ENCODE data around the gene MGME1.
"Not testable (repeated sequence)": the region's sequence is repeated elsewhere in the genome, so short reads cannot be mapped to it uniquely, and the experiment has no call there.

Gene MGME1

GRCh38 chr20:17995967-17996819, 27.4 kb downstream of the MGME1 start:
- peak; percentile 51 for DNase-seq

- no peak for DNase-seq
These were observed 29.6 kb downstream of the MGME1 start for GRCh38 chr20:17998446-17998845.

- no peak for DNase-seq
These were observed 30.7 kb downstream of the MGME1 start for GRCh38 chr20:17999566-17999965.

GRCh38 chr20:18001131-18001921, 32.5 kb downstream of the MGME1 start:
- DNase-seq: no peak

- no peak for DNase-seq
These were observed 35.1 kb downstream of the MGME1 start for GRCh38 chr20:18003897-18004296.

- no peak for DNase-seq
These were observed 35.7 kb downstream of the MGME1 start for GRCh38 chr20:18004384-18005031.

- peak; percentile 31 for DNase-seq
These were observed 36.6 kb downstream of the MGME1 start for GRCh38 chr20:18005170-18005989.

GRCh38 chr20:18005990-18006364, 37.2 kb downstream of the MGME1 start:
- DNase-seq: no peak

- peak; percentile 10 for DNase-seq
These were observed 37.9 kb downstream of the MGME1 start for GRCh38 chr20:18006684-18007083.

GRCh38 chr20:18007534-18008292, 38.9 kb downstream of the MGME1 start:
- DNase-seq: no peak

- DNase-seq: no peak
These were observed 40.3 kb downstream of the MGME1 start for GRCh38 chr20:18009116-18009515.

- DNase-seq: no peak
These were observed 42.7 kb downstream of the MGME1 start for GRCh38 chr20:18011482-18011881.

GRCh38 chr20:18011951-18012645, 43.3 kb downstream of the MGME1 start:
- no peak for DNase-seq

- no peak for DNase-seq
These were observed 44.1 kb downstream of the MGME1 start for GRCh38 chr20:18012901-18013300.

GRCh38 chr20:18014411-18014810, 45.6 kb downstream of the MGME1 start:
- no peak for DNase-seq

- no peak for DNase-seq
These were observed 48.0 kb downstream of the MGME1 start for GRCh38 chr20:18016772-18017171.

- no peak for DNase-seq
These were observed 49.3 kb downstream of the MGME1 start for GRCh38 chr20:18018100-18018499.

GRCh38 chr20:18019068-18019467, 50.2 kb downstream of the MGME1 start:
- DNase-seq: no peak

- DNase-seq: no peak
These were observed 52.1 kb downstream of the MGME1 start for GRCh38 chr20:18020931-18021330.

GRCh38 chr20:18024606-18025127, 55.8 kb downstream of the MGME1 start:
- no peak for DNase-seq

- DNase-seq: not testable (repeated sequence)
These were observed 58.2 kb downstream of the MGME1 start for GRCh38 chr20:18027011-18027410.
